K562 (cell line): ENCODE data around the gene LTBP4. TPM values are rescaled to one million over a fixed set of nuclear protein-coding genes. Genes with fewer than 3 reads are reported as not detected.
A peak's percentile ranks its signal among the peaks of the same experiment; 100 is the strongest.

Source experiments
- ATAC-seq: fragments of 200-7000 bp; cut with Tn5 transposase; 3 replicates; pipeline ENCODE4 v1.9.1; 2020; ENCODE audit warnings: moderate library complexity
- BruUV-seq: library from RNA; stranded (reverse); fragments of 400-500 nt; replicated peaks from 2 replicates; lab custom pipeline; 2021; lab: Mats Ljungman, UMichigan
- CTCF ChIA-PET: fragments of 300-600 bp; formaldehyde crosslinking; extraction: SDS; loops from one replicate; lab custom pipeline; 2021; ENCODE audit warnings: low intra/inter-chr PET ratio; lab: Yijun Ruan, JAX
- POLR2A ChIA-PET: fragments of 300-600, 350-650 bp; sonication (Branson Sonifier 250); formaldehyde crosslinking; extraction: SDS; loops from one replicate; lab custom pipeline; 2021; ENCODE audit warnings: antibody characterized with exemption, inconsistent platforms; lab: Yijun Ruan, JAX
- DNase-seq, 4 experiments: peaks; one replicate each; pipeline versions ENCODE4 v3.0.0 to v3.0.0-alpha.2; 2011 to 2018; ENCODE audit warnings: low spot score in 3 of 4, mixed read lengths in 3 of 4; ENCODE audit errors: extremely low read depth in 1 of 4
- FAIRE-seq: peaks from 2 replicates; lab custom pipeline; 2011; peaks lifted over from hg19 to GRCh38; lab: Jason Lieb, UNC
- H2AFZ ChIP-seq: 2 replicates; pipeline ENCODE4 v1.6.0; 2011; ENCODE audit warnings: low read depth, low read length, control low read depth, inconsistent platforms
- H3K27ac ChIP-seq: fragments of 200-600 bp; 3 replicates; pipeline ENCODE4 v1.8.0; 2011; ENCODE audit warnings: low read depth, mild to moderate bottlenecking, control low read depth, inconsistent platforms, low read length, moderate library complexity, mixed read lengths; ENCODE audit errors: extremely low read depth
- H3K27me3 ChIP-seq, 2 experiments: fragments of 300-600 bp in 1 of 2; 2 replicates in 1 of 2; 3 replicates in 1 of 2; pipeline versions ENCODE4 v1.6.0 to v1.8.0; 2011; ENCODE audit warnings: inconsistent platforms in 2 of 2, low read length in 2 of 2, mild to moderate bottlenecking in 1 of 2, mixed read lengths in 1 of 2, moderate library complexity in 1 of 2; ENCODE audit not compliant: control insufficient read depth in 2 of 2, insufficient read depth in 2 of 2
- H3K36me3 ChIP-seq: fragments of 300-600 bp; 3 replicates; pipeline ENCODE4 v1.8.0; 2011; ENCODE audit warnings: mild to moderate bottlenecking, low read length, inconsistent platforms; ENCODE audit not compliant: control insufficient read depth, insufficient read depth
- H3K4me1 ChIP-seq, 2 experiments: fragments of 200-600 bp in 1 of 2; replicated peaks in 1 of 2; 2 replicates in 1 of 2; 3 replicates in 1 of 2; pipeline versions ENCODE4 v1.5.1 to v1.8.0; 2011; ENCODE audit warnings: inconsistent platforms in 2 of 2, low read length in 2 of 2, mild to moderate bottlenecking in 1 of 2, mixed read lengths in 1 of 2, moderate library complexity in 1 of 2; ENCODE audit not compliant: control insufficient read depth in 2 of 2, insufficient read depth in 2 of 2
- H3K4me2 ChIP-seq: 2 replicates; pipeline ENCODE4 v1.6.1; 2011; ENCODE audit warnings: low read length, control low read depth, inconsistent platforms, mixed read lengths; ENCODE audit not compliant: insufficient read depth
- H3K4me3 ChIP-seq: fragments of 200-600 bp; sonication (generic), shearing (Covaris generic); 2 replicates; pipeline ENCODE4 v1.5.1; 2016; ENCODE audit warnings: control low read depth, inconsistent platforms
- H3K79me2 ChIP-seq: fragments of 200-600 bp; 3 replicates; pipeline ENCODE4 v1.8.0; 2011; ENCODE audit warnings: low read length, inconsistent platforms; ENCODE audit not compliant: control insufficient read depth, insufficient read depth
- H3K9ac ChIP-seq, 2 experiments: 2 replicates each; pipeline versions ENCODE4 v1.6.0 to v1.6.1; 2011; ENCODE audit warnings: low read depth in 2 of 2, low read length in 2 of 2, control low read depth in 1 of 2, inconsistent platforms in 1 of 2, mild to moderate bottlenecking in 1 of 2, mixed read lengths in 1 of 2; ENCODE audit not compliant: insufficient read depth in 1 of 2
- H3K9me1 ChIP-seq: one replicate; pipeline ENCODE4 v1.6.0; 2011; ENCODE audit warnings: inconsistent platforms, mild to moderate bottlenecking, low read length, moderate library complexity; ENCODE audit not compliant: control insufficient read depth, insufficient read depth
- H3K9me3 ChIP-seq: replicated peaks from 2 replicates; pipeline ENCODE4 v1.5.1; 2011; ENCODE audit warnings: low read depth, low read length, inconsistent platforms; ENCODE audit not compliant: control insufficient read depth, insufficient read depth
- H4K20me1 ChIP-seq: replicated peaks from 2 replicates; pipeline ENCODE4 v1.6.1; 2011; ENCODE audit warnings: low read length, inconsistent platforms, mixed read lengths; ENCODE audit not compliant: control insufficient read depth, insufficient read depth
- ETV5 ChIP-seq: sonication (generic); formaldehyde crosslinking; IDR thresholded peaks from 2 replicates; pipeline ENCODE4 v1.4.0; 2020; ENCODE audit warnings: low read depth, mild to moderate bottlenecking, missing genetic modification reagents
- GABPA ChIP-seq: fragments of 200-800 bp; sonication (Bioruptor generic); conservative IDR thresholded peaks from 2 replicates; pipeline ENCODE4 v1.6.1; 2016; ENCODE audit warnings: low read depth, missing genetic modification characterization, missing compliant biosample characterization
- MLLT1 ChIP-seq, 2 experiments: fragments of 450-650 bp; IDR thresholded peaks; 2 replicates each; pipeline ENCODE4 v1.6.1; 2016
- POLR2A ChIP-seq: fragments of 450-650 bp; conservative IDR thresholded peaks from 2 replicates; pipeline ENCODE4 v1.6.1; 2016
- RNF219 ChIP-seq: fragments of 250-450 bp; sonication (Bioruptor Pico); IDR thresholded peaks from 2 replicates; pipeline ENCODE4 v1.5.0; 2022; ENCODE audit warnings: mild to moderate bottlenecking
- SFPQ ChIP-seq: fragments of 200-400 bp; formaldehyde crosslinking; IDR thresholded peaks from 2 replicates; pipeline ENCODE4 v1.6.1; 2017; ENCODE audit warnings: mild to moderate bottlenecking, low read depth, low read length, moderate library complexity
- STAT5B ChIP-seq: fragments of 250-450 bp; sonication (Bioruptor Pico); IDR thresholded peaks from 2 replicates; pipeline ENCODE4 v1.8.0; 2021; ENCODE audit warnings: mild to moderate bottlenecking, inconsistent platforms
- ZNF121 ChIP-seq: sonication (generic); formaldehyde crosslinking; conservative IDR thresholded peaks from 2 replicates; pipeline ENCODE4 v1.8.0; 2022; ENCODE audit warnings: missing genetic modification reagents
- ZNF830 ChIP-seq: fragments of 250-450 bp; sonication (Bioruptor Pico); IDR thresholded peaks from 2 replicates; pipeline ENCODE4 v1.5.0; 2021; ENCODE audit warnings: mild to moderate bottlenecking
- WGBS: fragments of 100-300 bp; shearing (Covaris generic); methylation state at CpG from one replicate; pipeline ENCODE4 v1.1.6; 2016; ENCODE audit warnings: low coverage, mixed read lengths; ENCODE audit not compliant: insufficient coverage; ENCODE audit errors: missing lambda C conversion rate; 5-methylcytosine and 5-hydroxymethylcytosine counted together
- in situ Hi-C: fragments of 300-500 bp; cut with MboI; formaldehyde crosslinking; loops from 4 replicates; pipeline ENCODE4 v1.15.0; 2018; ENCODE audit warnings: inconsistent platforms, mixed read lengths
- intact Hi-C: fragments of 100-400 bp; cut with micrococcal nuclease; formaldehyde crosslinking; loops from 2 replicates; pipeline ENCODE4 v1.14.2; 2022
- polyA plus RNA-seq, 8 experiments: library from polyadenylated mRNA; depleted of rRNA in 4 of 8; stranded (reverse) in 5 of 8; unstranded in 3 of 8; fragments of >200 nt; fragmentation: Nextera tagmentation in 2 of 8; fragmentation: Illumina TruSeq in 1 of 8; extraction: Ambion mirVana in 2 of 8; extraction: Trizol in 1 of 8; gene quantifications; 2 replicates each; pipeline versions ENCODE4 v1.2.1 to v1.2.3, GENCODE V29; 2011 to 2014; ENCODE audit warnings: inconsistent platforms in 1 of 8, missing spikeins in 1 of 8
- total RNA-seq, 7 experiments: library from RNA; depleted of rRNA in 6 of 7; stranded (reverse); fragments of >200 nt in 6 of 7; fragmentation: Illumina TruSeq in 2 of 7; extraction: Trizol in 2 of 7; gene quantifications; 2 replicates each; pipeline versions ENCODE4 v1.2.1 to v1.2.3, GENCODE V29; 2011 to 2021; ENCODE audit warnings: low replicate concordance in 1 of 7

Gene LTBP4
- total and polyA plus RNA-seq, 9 of the 15 experiments (the other 6 are each of a cell fraction or from before 2014, with no cell fraction given), result 0.35 to 160 (median 31.6) TPM

GRCh38 chr19:40565910-40566495, 35.2 kb upstream of the LTBP4 start:
- Histone ChIP-seq H3K4me2 (no peak overlapping the region), H3K4me3 (no peak overlapping the region), H3K9me3 (no peaks in the 10 kb centered on the region), H3K27me3 (peaks cover 10 to 23% of the 10 kb centered on the region in 2 experiments; a peak in 4 of 5 replicates), H3K4me1 (peaks cover 4 to 31% of the 10 kb centered on the region in 2 experiments), H3K9me1 (no peaks in the 10 kb centered on the region), H3K9ac (peak overlapping the region in 1 of 2 experiments; percentile 21; a peak in 2 of 4 replicates), H3K79me2 (no peaks in the 10 kb centered on the region), H4K20me1 (no peaks in the 10 kb centered on the region), H3K27ac (no peak overlapping the region), H3K36me3 (no peaks in the 10 kb centered on the region), H2AFZ (no peak overlapping the region)
- ChIA-PET POLR2A (interaction anchor here (1.1 to 1.8 kb wide), 2 partner anchors 10 to 25 kb away, joined by 3 to 7 read pairs; no protein-coding TSS in a partner anchor), CTCF (no interaction called here)
- intact Hi-C loops (no loop called here), in situ Hi-C loops (no loop called here)
- DNase-seq, result no peak
- FAIRE-seq, result no peak
- no peak for ATAC-seq
- no TSS peak for BruUV-seq
- WGBS, result 31% methylated on average over 4 of the region's 14 CpGs
- TF ChIP-seq RNF219 (CRISPR knock-in tag), result no peak
- no peak for TF ChIP-seq SFPQ
- no peak for TF ChIP-seq STAT5B (CRISPR knock-in tag)
- TF ChIP-seq GABPA (tag), result no peak
- TF ChIP-seq ZNF121 (CRISPR knock-in tag), result no peak
- TF ChIP-seq MLLT1 (IDR thresholded peaks at IDR 0.05), result no peak
- no peak for TF ChIP-seq ETV5 (CRISPR knock-in tag)
- TF ChIP-seq ZNF830 (CRISPR knock-in tag), result no peak
- no peak for TF ChIP-seq POLR2A
